Ovary (tissue), 3 donors: ENCODE data around the gene RBMS1.

Source experiments
- POLR2A ChIP-seq: fragments of 450-650 bp; IDR thresholded peaks from one replicate; pipeline ENCODE4 v1.6.1; 2017; ENCODE audit warnings: antibody characterized with exemption, mild to moderate bottlenecking, moderate library complexity
- TF ChIP-seq, protein P1 (sequence below), 3 donors: fragments of 450-650 bp in 2 of 3; fragments of 200-600 bp in 1 of 3; IDR thresholded peaks; one replicate each; pipeline versions ENCODE4 v1.5.1 to v1.8.0; 2016 to 2022; ENCODE audit warnings: antibody characterized with exemption in 3 of 3, mild to moderate bottlenecking in 1 of 3
- donor health status: DM: no; HTN: no; CAD: no.

DNA sequence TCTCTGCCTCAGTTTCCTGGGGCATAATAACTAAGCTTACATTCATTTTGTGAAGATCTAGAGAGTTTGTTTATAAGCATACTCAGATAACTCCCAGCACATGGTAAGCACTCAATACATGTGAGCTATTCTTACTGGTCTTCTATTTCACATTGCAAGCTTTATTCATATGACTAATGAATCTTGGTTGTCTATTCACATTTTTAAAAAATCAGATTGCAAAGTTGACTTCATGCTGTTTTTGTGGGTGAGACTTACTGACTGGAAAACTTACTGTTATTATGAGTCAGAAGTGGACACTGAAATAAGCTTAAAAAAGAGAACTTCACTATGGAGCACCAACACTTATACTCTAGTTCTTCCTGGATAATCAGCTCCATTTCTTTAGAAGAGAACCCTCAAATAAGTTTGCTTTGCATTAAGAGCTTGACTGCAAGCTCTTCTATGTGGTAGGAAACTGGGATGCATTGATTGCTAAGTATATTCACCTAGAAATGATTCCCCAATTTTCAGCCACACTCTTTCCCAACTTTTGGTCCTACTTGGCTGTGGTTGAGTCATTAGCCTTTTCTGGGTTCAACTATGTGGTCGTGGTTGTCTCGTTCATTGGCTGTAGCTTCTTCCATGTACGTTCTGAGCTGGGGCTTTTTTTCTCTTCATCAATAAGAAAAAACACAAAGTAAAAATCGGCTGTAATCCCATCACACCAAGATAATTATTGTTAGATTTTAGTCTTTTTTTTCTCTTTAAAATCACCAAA, 29.5 kb upstream of the RBMS1 start:
- TF ChIP-seq, protein P1, sequence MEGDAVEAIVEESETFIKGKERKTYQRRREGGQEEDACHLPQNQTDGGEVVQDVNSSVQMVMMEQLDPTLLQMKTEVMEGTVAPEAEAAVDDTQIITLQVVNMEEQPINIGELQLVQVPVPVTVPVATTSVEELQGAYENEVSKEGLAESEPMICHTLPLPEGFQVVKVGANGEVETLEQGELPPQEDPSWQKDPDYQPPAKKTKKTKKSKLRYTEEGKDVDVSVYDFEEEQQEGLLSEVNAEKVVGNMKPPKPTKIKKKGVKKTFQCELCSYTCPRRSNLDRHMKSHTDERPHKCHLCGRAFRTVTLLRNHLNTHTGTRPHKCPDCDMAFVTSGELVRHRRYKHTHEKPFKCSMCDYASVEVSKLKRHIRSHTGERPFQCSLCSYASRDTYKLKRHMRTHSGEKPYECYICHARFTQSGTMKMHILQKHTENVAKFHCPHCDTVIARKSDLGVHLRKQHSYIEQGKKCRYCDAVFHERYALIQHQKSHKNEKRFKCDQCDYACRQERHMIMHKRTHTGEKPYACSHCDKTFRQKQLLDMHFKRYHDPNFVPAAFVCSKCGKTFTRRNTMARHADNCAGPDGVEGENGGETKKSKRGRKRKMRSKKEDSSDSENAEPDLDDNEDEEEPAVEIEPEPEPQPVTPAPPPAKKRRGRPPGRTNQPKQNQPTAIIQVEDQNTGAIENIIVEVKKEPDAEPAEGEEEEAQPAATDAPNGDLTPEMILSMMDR (IDR thresholded peaks at IDR 0.05), result no peak
- TF ChIP-seq POLR2A, result no peak
